Measurements from ENCODE around the gene ALG1L2.
"Not testable (repeated sequence)": the region's sequence is repeated elsewhere in the genome, so short reads cannot be mapped to it uniquely, and the experiment has no call there.

DNA sequence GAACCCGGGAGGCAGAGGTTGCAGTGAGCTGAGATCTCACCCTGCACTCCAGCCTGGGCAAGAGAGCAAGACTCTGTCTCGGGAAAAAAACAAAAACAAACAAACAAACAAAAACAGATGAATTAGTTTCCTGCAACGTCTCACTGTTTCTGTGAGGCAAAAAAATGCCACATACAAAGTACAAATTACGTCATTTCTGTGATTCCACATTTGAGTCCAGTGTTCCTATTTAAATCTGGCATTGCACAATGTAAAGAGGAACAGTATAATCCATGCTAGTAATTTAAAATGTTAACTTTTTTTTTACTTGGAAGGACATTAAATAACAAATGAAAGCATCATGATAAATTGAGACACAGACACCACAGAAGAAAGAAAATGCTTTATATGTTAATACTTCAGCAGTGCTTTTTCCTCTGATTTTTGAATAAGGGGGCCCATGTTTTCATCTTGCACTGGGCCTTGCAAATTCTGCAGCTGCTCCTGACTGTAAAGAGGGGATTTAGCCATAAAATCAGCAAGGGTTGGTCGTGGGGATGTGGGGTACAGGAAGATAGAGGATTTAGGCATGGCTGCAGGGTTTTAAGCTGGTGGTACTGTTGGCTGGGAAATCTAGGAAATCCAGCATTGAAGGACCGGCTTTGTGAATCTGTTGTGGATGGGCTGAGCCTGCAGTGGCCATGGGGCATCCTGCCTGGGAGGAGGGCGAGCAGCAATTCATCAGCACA is 1.9 kb downstream of the ALG1L2 start:
- TF ChIP-seq CTCF, POLR2A (IDR thresholded peaks at IDR 0.05): not testable (repeated sequence)
